GM20431 (cell line): ENCODE data around the gene RILP.

Experiments used
- in situ Hi-C: fragments of 300-500 bp; cut with MseI, MboI; formaldehyde crosslinking; loops from one replicate; pipeline ENCODE4 v1.15.0; 2020; ENCODE audit warnings: low sequenced_read_pairs; ENCODE audit not compliant: unreplicated experiment

The RILP gene

DNA sequence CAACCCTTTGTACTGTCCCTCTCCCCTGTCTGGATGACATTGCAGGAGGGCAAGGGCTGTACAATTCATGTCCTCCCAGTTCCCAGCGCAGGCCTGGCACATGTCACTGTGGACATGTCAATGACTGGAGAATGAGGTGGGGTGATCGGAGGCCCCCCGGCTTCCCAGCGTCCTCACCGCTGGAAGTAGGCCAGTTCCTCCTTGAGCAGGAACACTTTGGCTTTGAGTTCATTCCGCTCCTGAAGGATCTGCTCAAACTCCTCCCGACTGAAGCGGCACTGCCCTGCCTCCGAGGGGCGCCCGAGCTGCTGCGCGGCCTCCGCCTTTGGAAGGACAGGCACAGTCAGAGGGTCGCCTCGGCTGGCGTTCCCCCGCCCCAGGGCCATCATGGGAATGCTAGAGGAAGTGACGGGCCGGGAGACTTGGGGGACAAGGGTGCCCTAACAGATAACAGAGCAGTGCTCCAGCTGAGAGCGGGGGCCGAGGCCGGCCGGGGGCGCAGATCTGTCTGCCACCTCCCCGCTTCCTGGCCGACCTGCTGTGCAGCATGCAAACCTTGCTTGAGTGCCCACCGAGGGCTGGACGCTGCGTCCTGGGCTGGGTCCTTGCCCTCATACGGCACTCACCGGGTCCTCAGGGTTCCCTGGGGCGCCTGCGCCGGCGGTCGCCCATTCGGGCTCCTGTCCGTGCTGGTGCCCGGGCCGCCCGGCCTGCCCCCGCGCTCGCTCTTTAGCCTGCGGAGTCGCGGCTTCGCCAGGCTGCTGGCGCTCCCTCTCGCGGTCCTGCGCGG lies 1.3 kb downstream of the RILP start:
- in situ Hi-C loops: no loop called here

- in situ Hi-C loops: no loop called here
Measured at GRCh38 chr17:1647802-1648171, 1.9 kb downstream of the RILP start.

GRCh38 chr17:1646199-1646875 lies 3.3 kb downstream of the RILP start:
- in situ Hi-C loops: no loop called here

DNA sequence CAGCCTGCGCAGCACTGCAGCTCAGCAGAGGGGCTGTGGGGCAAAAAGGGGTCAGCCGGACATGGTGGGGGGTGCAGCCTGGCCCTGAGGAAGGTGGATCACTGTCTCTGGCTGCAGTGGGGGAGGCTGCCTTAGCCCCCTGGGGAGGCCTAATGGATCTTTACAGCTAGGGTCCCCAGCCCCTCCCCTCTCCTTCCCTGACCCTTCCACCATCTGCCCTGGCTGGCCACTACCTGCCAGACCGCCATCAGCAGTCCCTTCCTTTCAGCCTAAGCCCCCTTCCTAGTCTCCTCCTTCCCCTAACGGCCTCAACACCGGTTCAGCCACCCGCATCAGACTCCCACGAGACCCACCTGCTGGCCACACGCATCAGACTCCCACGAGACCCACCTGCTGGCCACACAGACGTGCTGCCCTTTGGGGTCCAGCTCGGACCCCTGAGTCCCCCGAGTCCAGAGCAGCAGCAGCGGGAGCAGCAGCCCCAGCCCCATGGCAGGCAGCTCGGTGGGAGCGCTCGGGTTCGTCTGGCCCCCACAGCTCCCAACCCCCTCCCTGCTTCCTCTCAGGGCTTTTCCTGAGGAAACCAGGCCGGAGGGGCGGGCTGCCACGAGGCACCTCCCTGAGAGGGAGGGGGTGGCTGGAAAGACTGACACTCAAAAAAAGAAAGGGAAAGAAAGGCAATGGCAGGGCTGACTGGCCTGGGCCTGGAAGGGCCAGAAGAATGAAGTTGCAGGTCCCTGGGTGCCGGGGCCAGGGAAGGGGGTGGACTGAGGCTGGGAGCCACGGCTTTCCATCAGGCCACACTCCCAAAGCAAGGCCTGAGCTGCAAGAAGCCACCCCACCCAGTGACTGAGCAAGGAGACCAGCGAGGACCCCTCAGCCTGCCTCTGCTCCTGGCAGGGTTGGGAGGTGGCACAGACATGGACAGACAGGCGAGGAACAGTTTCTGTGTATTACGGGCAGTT lies 4.2 kb downstream of the RILP start, which contains the start of gene SCARF1:
TSS of gene SCARF1 (minus strand) at position 526 of the 965 bp plus-strand sequence. CDS start at position 491, 35 bp downstream.
- in situ Hi-C loops: no loop called here

DNA sequence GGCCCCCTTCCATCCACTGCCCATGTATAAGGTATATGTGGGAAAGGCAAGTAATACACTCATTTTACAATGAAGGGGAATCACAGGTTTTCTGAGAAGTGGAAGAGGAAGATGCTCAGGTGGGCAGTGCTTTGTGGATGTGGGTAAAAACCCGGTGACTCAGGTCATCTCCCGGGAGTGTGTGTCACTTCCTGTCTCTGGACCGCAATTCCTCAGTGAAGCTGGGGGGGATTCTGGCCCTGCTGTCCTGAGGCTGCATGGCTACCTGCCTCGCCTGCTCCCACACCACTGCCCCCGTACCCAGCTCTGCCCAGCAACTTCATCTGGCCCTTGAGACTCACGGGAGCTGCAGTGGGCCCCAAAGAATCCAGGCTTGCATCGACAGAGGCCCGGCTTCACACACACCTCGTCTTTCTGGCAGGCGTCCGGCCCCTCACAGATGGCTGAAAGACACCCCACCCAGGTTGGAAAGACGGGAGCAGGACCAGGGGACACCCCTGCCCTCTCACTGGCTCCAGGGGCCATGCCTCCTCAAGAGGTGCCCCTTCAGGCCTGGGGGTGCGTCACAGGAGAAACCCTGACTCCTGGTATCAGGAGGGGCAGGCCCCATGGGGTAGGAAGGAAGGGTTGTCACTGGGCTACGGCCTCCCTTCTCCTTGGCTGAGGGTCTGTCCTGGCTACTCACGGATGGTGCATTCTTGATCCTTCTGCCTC lies 5.0 kb downstream of the RILP start:
- in situ Hi-C loops: no loop called here

- in situ Hi-C loops: no loop called here
Measured at GRCh38 chr17:1643999-1644492, 5.6 kb downstream of the RILP start.

GRCh38 chr17:1643293-1643998 lies 6.2 kb downstream of the RILP start:
- in situ Hi-C loops: no loop called here

DNA sequence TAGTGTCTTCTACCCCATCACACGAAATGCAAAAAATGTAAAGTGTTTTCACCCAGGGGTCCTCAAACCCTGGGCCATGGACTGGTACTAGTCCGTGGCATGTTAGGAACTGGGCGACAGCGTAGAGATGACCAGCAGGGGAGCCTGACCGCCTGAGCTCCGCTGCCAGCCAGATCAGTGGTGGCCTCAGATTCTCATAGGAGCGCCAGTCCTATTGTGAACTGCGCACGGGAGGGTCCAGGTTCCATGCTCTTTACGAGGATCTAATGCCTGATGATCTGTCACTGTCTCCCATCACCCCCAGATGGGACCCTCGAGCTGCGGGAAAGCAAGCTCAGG lies 8.6 kb downstream of the RILP start:
- in situ Hi-C loops: no loop called here

- in situ Hi-C loops: no loop called here
Measured at GRCh38 chr17:1640329-1641064, 9.2 kb downstream of the RILP start.

DNA sequence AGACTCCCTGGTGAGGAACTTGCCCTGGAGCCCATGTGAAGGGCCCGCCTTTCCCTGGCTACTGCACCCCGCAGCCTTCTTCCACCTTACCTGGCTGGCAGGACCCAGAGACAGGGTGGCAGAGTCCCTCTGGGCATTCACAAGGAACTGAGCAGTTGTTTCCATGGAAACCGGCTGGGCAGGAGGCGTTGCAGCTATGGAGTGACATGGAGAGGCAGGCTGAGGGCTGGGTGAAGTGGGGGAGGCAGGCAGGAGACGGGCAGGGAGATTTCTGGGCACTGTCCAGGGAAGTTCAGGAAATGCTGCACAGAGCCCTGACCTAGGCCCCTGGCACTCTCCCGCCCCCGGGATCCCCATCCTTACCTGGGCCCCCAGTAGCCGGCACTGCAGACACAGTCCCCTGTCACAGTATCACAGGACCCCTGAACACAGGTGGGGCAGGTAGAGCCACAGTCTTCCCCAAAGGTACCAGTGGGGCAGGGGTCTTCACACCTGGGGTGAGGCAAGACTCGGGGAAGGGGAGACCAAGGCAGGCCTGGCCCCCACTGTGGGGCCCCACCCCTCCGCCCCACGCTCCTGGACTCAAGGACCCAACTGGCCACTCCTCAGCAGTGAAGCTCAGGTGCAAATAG lies 10.0 kb downstream of the RILP start:
- in situ Hi-C loops: loop anchor here (10.0 kb wide), 1 partner anchor 65 kb away; no protein-coding TSS in a partner anchor

DNA sequence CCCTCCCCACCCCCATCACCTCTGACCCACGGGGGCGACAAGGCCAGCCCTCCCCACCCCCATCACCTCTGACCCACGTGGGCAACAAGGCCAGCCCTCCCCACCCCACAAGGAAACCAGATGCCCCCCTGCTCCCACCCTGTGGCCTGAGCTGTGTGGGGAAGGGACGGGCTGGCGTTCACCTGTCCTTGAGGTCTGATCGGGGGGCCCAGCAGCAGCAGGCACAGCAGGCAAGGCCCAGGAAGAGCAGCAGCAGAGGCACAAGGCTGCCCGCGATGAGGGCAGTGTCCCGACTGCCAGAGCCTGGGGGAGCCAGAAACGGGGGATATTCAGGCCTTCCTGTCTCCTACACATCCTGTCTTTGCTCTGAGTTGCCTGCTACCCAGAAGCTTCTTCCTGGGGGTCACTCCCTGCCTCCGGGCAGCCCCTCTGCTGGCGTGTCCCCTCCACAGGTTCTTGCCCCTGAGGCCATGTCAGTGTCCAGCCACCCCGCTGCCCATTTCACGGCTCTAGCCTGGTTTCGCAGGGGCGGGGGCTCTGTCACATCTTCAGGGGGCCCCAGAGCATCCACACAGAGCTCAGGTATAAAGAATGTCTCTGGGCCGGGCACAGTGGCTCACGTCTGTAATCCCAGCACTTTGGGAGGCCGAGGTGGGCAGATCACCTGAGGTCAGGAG lies 10.9 kb downstream of the RILP start:
- in situ Hi-C loops: loop anchor here (10.0 kb wide), 1 partner anchor 64 kb away; no protein-coding TSS in a partner anchor

DNA sequence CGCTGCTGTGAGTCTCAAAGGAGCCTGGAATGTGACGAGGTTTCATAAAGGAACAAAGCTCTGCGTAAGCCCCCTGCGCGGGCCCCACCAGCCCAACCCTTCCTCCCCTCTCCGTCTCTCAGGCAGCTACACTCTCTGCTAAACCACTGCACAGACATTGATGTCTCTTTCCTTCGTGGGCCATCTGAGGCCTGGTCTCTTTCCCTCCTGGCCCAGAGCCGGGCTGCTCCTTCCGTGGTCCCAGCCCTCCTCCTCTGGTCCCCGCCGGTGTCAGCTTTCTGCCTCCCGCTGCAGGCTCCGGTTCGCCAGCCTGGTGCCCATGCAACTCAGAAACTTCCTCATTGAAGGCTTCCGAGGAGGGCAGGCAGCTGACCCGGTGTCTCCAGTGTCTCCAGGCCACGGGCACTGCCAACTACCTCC lies 11.5 kb downstream of the RILP start:
- in situ Hi-C loops: loop anchor here (10.0 kb wide), 1 partner anchor 63 kb away; no protein-coding TSS in a partner anchor

DNA sequence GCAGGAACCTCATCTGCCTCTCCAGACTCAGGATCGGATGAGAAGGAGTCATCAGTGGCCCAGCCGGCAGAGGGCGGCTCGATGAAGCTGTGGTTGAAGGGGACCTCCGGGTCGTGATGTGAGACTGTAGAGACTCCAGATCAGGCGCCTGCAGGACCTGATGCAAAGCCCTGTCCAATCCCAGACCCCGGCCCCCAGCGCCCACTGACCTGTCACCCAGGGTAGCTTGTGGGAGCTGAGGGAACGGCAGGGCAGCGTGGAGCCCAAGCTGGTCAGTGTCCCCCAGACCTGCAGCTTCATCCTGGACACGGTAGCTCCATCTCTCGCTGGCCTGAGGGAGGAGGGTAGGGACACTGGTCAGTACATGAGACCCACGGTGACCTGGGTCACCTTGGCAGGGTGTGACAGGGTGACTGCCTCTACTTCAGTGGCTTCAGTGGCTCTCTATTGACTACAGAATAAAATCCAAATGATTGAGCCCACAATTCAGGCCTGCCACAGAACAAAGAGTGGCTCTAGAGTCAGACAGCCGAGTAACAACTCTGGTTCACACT lies 12.9 kb downstream of the RILP start:
- in situ Hi-C loops: loop anchor here (10.0 kb wide), 1 partner anchor 62 kb away; no protein-coding TSS in a partner anchor

DNA sequence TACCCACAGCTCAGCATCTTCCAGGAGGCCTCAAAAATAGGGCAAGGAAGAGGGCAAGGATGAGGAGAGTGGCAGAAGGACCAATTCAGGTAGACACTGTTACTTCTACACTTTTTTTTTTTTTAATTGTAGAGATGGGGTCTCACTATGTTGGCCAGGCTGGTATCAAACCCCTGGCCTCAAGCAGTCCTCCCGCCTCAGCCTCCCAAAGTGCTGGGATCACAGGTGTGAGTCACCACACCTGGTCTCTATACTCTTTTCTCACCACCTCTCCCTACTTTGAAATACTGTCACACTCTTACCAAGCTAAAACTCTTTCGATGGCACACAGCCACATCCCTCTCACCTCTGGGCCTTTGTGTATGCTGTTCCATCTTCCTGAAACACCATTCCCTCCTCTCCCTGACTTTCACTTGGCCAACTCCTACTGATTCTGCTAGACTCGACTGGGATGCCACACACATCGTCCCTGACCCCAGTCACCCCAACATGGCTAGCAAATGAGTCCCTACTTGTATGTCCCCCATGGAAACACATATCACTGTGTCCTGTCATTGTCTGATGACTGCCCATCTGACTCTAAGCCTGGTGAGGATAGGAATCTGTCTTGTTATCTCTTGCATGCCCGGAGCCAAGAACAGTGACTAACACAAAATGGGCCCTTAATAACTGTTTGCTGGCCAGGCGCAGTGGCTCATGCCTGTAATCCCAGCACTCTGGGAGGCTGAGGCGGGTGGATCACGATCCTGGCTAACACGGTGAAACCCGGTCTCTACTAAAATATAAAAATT lies 13.8 kb downstream of the RILP start:
- in situ Hi-C loops: loop anchor here (10.0 kb wide), 1 partner anchor 61 kb away; no protein-coding TSS in a partner anchor

DNA sequence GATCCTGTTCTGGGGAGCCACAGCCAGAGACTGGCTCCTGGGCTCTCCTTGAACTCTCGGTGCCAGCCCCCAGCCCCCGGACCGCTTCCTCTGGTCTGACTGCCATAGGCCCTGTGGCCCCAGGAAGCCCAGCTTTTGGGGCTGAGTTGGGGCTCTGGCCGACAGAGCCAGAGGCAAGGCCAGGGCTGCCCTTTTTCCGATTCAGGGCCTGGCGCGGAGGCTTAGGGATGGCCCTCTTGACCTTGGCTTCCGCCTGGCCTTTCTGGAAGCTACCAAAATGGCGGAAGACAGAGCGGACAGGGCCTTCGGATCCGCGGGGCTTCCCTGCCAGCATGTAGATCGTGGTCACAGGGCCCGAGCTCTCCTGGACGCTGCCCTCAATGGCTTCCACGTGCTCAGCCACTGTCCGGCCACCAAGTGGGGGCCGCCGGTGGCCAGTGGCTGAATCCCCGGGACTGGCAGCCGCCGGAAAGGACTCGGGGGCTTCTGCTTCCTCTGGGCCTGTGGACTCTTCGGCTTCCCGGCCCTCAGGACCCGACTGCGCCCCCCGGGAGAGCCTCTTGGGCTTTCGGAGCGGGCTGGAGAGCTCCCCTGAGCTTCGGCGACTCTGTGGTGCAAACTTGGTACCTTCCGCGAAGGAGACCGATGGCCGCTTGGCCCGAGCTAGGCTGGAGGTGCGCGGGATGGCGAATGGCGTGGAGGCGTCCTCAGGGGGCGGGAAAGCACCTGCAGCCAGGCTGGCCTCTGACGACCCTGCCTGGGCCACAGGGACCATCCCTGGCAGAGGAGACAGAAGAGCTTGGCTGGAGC lies 14.6 kb downstream of the RILP start:
- in situ Hi-C loops: loop anchor here (10.0 kb wide), 1 partner anchor 60 kb away; no protein-coding TSS in a partner anchor
